ENCODE data around the gene TRAT1. TPM values are rescaled to one million over a fixed set of nuclear protein-coding genes. Genes with fewer than 3 reads are reported as not detected.

Gene TRAT1
- total and polyA plus RNA-seq, 9 of the 15 experiments (the other 6 are each of a cell fraction or from before 2014, with no cell fraction given), result not detected

- no peak for TF ChIP-seq CTBP1 (IDR thresholded peaks at IDR 0.05; ENCODE audit: borderline replicate concordance)
These were observed 43.1 kb upstream of the TRAT1 start (continued) for GRCh38 chr3:108779496-108779895.

GRCh38 chr3:108780235-108780634 is 42.4 kb upstream of the TRAT1 start:
- Histone ChIP-seq H3K79me2 (ENCODE audit: control insufficient read depth, insufficient read depth, low read length) (no peaks in the 10 kb centered on the region), H3K4me2 (ENCODE audit: insufficient read depth, low read length) (no peak overlapping the region), H3K4me3 (no peak overlapping the region), H3K4me1 (replicated peaks in 1 of 2; ENCODE audit: control insufficient read depth in 2 of 2, insufficient read depth in 2 of 2, low read length in 2 of 2) (no peaks in the 10 kb centered on the region), H3K9me3 (replicated peaks; ENCODE audit: control insufficient read depth, insufficient read depth, low read depth, low read length) (no peaks in the 10 kb centered on the region), H4K20me1 (replicated peaks; ENCODE audit: control insufficient read depth, insufficient read depth, low read length) (no peaks in the 10 kb centered on the region), H3K27me3 (ENCODE audit: control insufficient read depth in 2 of 2, insufficient read depth in 2 of 2, low read length in 2 of 2) (no peaks in the 10 kb centered on the region), H3K9ac (ENCODE audit: insufficient read depth in 1 of 2, low read depth in 2 of 2, low read length in 2 of 2) (no peak overlapping the region), H3K27ac (ENCODE audit: extremely low read depth, low read depth, low read length) (no peak overlapping the region), H3K9me1 (ENCODE audit: control insufficient read depth, insufficient read depth, low read length) (no peaks in the 10 kb centered on the region), H3K36me3 (ENCODE audit: control insufficient read depth, insufficient read depth, low read length) (no peaks in the 10 kb centered on the region), H2AFZ (ENCODE audit: low read depth, low read length) (no peak overlapping the region)
- ChIA-PET POLR2A (no interaction called here), CTCF (ENCODE audit: low intra/inter-chr PET ratio) (no interaction called here)
- ATAC-seq (no peak), DNase-seq (ENCODE audit: extremely low read depth in 1 of 4, low spot score in 3 of 4) (no peak), FAIRE-seq (no peak)
- in situ Hi-C loops (cut with MboI) (no loop called here), intact Hi-C loops (cut with micrococcal nuclease) (no loop called here)
- TF ChIP-seq RBM25 (IDR thresholded peaks at IDR 0.05; ENCODE audit: low read depth, low read length, severe bottlenecking), result no peak
- TF ChIP-seq TRIM28 (IDR thresholded peaks at IDR 0.05), result no peak
- no peak for TF ChIP-seq SMC3 (conservative IDR thresholded peaks at IDR 0.05; ENCODE audit: insufficient read depth, low read depth, low read length)
- no peak for TF ChIP-seq SREBF2 (CRISPR knock-in tag; IDR thresholded peaks at IDR 0.05)
- BruUV-seq (replicated peaks), result no TSS peak
- WGBS (ENCODE audit: insufficient coverage, low coverage, missing lambda C conversion rate), result 4% methylated on average over 3 of the region's 4 CpGs

GRCh38 chr3:108791473-108791872 is 31.1 kb upstream of the TRAT1 start:
- Histone ChIP-seq H2AFZ (ENCODE audit: low read depth, low read length) (no peak overlapping the region), H3K36me3 (ENCODE audit: control insufficient read depth, insufficient read depth, low read length) (no peaks in the 10 kb centered on the region), H3K79me2 (ENCODE audit: control insufficient read depth, insufficient read depth, low read length) (no peaks in the 10 kb centered on the region), H3K27ac (ENCODE audit: extremely low read depth, low read depth, low read length) (no peak overlapping the region), H3K9ac (ENCODE audit: insufficient read depth in 1 of 2, low read depth in 2 of 2, low read length in 2 of 2) (no peak overlapping the region), H3K4me1 (replicated peaks in 1 of 2; ENCODE audit: control insufficient read depth in 2 of 2, insufficient read depth in 2 of 2, low read length in 2 of 2) (no peaks in the 10 kb centered on the region), H3K4me2 (ENCODE audit: insufficient read depth, low read length) (no peak overlapping the region), H3K9me1 (ENCODE audit: control insufficient read depth, insufficient read depth, low read length) (no peaks in the 10 kb centered on the region), H3K9me3 (replicated peaks; ENCODE audit: control insufficient read depth, insufficient read depth, low read depth, low read length) (no peaks in the 10 kb centered on the region), H3K4me3 (no peak overlapping the region), H3K27me3 (ENCODE audit: control insufficient read depth in 2 of 2, insufficient read depth in 2 of 2, low read length in 2 of 2) (no peaks in the 10 kb centered on the region), H4K20me1 (replicated peaks; ENCODE audit: control insufficient read depth, insufficient read depth, low read length) (no peaks in the 10 kb centered on the region)
- ChIA-PET POLR2A (no interaction called here), CTCF (ENCODE audit: low intra/inter-chr PET ratio) (no interaction called here)
- in situ Hi-C loops (cut with MboI), result no loop called here
- 0% methylated on average over 3 of the region's 3 CpGs for WGBS (ENCODE audit: insufficient coverage, low coverage, missing lambda C conversion rate)
- FAIRE-seq (no peak), DNase-seq (ENCODE audit: extremely low read depth in 1 of 4, low spot score in 3 of 4) (no peak), ATAC-seq (no peak)
- BruUV-seq (replicated peaks), result no TSS peak
- intact Hi-C loops (cut with micrococcal nuclease), result no loop called here
- TF ChIP-seq KDM4B (IDR thresholded peaks at IDR 0.05; ENCODE audit: borderline replicate concordance in 2 of 2, low read depth in 1 of 2) (no peak), PHF21A (IDR thresholded peaks at IDR 0.05; ENCODE audit: borderline replicate concordance, low read depth) (no peak), TRIM24 (IDR thresholded peaks at IDR 0.05) (no peak), FOXM1 (IDR thresholded peaks at IDR 0.05; ENCODE audit: low read depth) (no peak), FOXM1 (CRISPR knock-in tag; IDR thresholded peaks at IDR 0.05; ENCODE audit: low read depth) (no peak), CBX2 (IDR thresholded peaks at IDR 0.05; ENCODE audit: insufficient read depth, low read length, poor library complexity, severe bottlenecking) (no peak), ILF3 (IDR thresholded peaks at IDR 0.05; ENCODE audit: borderline replicate concordance) (no peak), BRCA1 (IDR thresholded peaks at IDR 0.05) (no peak), BRCA1 (CRISPR knock-in tag; IDR thresholded peaks at IDR 0.05) (no peak), ERF (CRISPR knock-in tag; IDR thresholded peaks at IDR 0.05) (no peak), GTF2A2 (tag; IDR thresholded peaks at IDR 0.05) (no peak), ZFPM2 (CRISPR knock-in tag; IDR thresholded peaks at IDR 0.05) (no peak)
- TF ChIP-seq, protein P1, sequence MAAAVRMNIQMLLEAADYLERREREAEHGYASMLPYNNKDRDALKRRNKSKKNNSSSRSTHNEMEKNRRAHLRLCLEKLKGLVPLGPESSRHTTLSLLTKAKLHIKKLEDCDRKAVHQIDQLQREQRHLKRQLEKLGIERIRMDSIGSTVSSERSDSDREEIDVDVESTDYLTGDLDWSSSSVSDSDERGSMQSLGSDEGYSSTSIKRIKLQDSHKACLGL (CRISPR knock-in tag; IDR thresholded peaks at IDR 0.05; ENCODE audit: borderline replicate concordance, poor library complexity, severe bottlenecking), result no peak
